ENCODE data around the gene KRT1.

KRT1 gene

DNA sequence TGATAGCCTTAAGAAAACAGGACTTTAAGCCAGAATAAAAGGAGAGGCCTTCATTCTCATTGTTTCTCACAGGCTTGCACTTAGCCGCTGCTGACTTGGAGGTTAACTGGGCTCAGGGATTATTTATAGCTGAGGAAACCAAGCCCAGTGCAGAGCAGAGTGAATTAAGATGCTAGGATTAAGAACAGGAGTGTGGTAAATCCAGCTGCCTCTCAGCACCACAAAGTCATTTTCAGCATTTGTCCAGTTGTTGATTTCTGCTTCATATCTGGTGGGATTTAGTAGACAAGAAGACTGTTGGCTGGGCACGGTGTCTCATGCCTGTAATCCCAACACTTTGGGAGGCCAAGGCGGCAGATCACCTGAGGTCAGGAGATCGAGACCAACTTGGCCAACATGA is 47.6 kb downstream of the KRT1 start:
- DNase-seq: no peak

DNA sequence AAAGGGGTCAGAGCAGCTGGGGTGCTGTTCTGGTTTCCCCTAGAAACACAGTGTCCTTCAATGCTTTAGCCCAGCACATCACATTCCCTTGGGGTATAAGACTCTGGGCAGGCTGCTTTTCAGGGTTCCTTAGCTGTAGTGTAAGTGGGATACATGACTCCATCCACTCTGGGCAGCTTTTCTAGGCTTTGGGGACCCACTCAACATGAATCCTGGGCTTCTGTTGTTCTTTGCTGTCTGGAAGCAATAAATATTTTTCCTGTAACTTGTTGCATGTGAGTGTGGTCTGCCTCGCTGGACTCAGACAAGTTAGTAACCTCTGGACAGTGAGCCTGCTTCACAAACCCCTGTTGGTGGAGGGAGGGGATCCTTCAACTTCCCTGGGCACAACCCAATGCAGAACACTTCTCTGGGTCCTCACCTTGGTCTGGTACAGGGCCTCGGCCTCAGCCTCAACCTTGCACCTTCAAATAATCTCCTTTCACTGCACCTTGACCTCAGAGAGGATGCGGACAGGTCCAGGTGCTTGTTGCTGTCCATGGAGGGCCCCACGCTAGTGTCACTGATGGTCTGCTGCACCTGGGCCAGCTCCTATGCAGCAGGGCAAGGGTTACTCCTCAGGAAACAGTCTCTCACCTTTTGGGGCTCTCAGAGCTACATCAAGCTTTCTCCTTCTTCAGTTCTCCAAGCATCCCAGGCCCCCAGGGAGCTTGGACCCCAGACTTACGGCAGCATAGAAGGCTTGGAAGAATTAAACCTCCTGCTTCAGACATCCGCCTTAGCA is 48.3 kb downstream of the KRT1 start:
- DNase-seq: no peak

DNA sequence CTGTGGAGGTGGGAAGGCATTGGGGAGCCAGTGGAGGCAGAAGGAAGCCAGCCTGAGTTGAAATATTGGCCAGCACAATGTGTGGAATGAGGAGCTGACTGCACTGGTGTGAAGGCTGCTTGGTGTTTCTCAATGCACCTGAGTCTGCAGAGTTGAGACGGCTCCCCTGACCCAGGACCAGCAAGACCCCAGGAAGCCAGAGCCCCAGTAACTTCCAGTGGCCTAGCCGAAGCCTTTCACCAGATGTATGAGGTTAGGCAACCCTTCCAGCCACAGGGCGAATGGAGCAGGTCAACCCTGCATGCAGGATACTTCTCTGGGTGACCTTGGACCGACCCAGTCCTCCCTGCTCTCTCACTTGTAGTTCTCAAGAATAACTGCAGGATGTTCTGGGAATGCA is 48.9 kb downstream of the KRT1 start:
- DNase-seq: no peak

DNA sequence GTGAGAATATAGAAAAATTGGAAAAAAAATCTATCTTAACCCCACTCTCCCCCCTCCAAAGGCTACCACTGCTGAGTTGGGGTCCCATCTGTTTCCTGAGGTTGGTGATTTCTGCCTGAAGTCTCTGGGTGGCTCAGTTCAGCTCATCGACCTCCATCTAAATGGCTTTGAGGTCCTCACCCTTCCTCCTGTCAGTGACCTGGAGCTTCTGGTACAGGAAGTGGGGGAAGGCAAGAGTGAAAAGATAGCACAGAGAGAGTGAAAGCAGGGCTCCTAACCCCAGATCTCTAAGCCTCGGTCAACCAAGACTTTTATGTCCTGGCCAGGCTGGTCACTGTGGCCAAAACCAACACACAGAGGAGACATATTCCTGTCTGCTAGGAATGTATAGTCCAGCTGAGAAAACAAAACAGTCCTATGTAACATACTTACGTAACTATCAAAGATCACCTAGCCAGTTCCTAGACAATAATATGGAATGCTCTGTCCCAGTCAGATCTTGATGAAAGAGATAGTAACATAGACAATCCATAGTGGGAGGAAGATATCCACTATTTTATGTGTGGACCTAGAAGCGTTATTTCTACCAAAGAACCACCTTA is 49.5 kb downstream of the KRT1 start:
- no peak for DNase-seq

DNA sequence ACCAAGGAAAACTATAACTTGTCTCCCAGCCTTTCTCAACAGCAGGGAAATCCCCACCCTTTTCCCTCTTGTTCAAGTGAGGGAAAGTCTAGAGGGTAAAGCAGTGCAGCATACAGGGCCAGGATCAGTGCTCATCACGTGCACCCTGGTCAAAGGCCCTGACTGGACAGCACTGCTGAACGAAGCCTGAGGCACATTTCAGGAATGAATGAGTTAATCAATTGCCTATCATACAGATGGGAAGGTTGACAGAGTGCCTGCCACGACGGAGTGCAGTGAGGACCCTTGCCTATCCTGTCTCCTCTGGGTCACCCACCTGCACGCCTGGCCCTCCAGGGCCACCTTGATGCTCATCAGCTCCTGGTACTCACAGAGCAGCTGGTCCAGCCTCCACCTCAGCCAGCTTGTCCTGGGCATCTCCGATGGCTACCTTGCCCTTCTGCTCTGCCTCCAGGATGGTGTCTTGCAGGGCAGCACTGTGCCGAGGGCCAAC is 50.2 kb downstream of the KRT1 start:
- no peak for DNase-seq

DNA sequence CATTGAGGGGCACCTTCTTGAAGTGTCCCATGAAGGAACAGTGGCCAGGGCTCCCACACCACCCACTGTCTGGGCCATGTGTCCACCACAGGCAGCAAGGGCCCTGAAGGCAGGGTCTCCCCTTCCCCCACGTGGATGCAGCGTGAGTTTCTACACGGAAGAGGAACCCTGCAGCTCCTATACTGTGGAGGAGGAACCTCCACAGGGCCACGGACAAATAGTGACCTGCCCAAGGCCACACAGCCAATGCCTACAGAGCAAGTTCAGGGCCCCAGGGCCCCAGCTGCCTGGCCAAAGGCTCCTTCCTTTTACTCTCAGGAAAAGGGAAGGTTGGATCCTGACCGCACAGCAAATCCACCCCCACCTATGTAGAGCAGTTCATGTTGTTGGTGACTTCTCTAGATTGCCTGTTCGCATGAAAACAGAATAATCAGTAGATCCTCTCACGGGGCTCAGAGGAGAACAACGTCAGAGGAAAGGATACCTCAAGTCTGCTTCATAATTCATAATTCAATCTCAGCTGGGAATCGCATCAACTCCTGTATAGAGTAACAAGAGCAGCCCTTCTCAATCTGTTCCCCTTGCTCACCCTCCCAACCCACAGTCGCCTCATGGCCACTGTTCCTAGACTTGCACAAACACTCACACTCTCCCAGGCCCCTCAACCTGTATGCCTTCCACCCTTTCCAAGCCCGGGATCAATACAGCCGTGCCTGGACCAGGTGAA is 50.8 kb downstream of the KRT1 start:
- no peak for DNase-seq

DNA sequence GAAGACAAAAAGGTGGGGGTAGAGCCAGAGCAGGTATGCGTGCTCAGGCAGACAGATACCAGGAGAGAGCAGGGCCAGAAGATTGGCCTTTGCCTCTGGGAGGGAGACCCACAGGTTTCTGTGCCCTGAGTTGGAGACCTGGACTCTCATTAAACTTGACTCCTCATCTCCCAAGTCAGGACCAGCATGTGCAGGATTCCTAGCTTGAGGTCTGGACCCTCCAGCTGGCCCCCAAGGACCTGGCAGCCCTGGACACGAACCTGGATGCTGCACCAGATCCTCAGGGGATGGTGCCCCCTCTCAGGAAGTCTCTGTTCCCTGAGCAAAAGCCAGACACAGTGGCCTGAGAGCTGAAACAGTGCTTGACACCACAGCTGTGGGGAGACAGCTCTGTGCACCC is 51.4 kb downstream of the KRT1 start:
- no peak for DNase-seq

DNA sequence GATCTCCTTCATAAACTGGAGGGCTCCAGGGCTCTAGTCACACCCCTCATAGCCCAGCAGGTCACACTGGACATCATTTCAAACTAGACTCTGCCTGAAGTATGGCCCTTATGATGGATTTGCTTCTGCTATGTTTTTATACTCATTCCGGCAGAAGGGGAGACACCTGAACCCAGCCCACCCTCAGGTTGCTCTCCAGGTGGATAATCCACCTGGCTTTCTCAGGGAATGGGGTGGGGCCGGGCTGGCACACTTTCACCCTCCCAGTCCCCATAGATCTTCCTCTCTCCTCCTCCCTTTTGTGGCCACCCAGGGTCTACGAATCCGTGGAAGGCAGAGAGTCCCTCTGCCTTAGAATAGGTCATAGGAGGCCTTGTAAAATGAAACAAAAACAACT is 52.1 kb downstream of the KRT1 start:
- no peak for DNase-seq

DNA sequence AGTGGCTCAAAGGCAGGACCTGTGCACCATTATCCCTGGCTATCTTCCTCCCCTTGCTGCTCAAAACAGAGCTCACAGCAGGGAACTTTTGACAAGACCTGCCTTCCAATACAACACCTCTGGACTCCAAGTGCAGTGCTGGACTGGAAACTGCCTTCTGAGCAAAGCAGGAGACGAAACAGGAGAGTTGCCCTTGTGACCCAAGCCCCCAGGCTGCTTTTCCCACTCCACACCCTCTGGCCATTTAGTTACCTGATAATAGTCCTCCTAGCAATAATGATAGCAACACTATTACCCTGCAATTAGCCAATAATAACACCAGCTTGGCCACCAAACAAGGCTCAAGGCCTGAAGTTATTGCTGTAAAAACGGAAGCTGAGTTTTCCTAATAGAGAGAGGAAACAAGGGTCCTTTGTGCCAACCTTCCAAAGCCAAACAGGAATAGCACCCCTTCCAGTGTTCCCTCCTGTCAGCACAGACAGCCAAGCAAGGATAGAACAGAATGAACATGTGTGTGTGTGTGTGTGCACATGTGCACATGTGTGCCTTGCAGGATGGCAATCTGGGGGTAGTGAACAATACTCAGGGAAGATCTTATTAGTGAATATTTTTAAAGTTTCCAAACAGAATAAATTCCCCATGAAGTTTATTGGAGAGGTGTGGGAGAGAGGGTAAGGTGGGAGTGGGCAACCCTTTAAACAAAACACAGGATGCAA is 52.7 kb downstream of the KRT1 start:
- DNase-seq: no peak

Measured in KG1 (cell line).